Uterus (tissue), 2 donors: ENCODE results near the gene TPR.

Experiments used
- POLR2A ChIP-seq, 2 donors: fragments of 450-650 bp; IDR thresholded peaks; one replicate each; pipeline ENCODE4 v1.6.1; 2016; ENCODE audit warnings: antibody characterized with exemption in 2 of 2, mild to moderate bottlenecking in 1 of 2, moderate library complexity in 1 of 2
- TF ChIP-seq, protein P1 (sequence below), 4 experiments: fragments of 200-600 bp in 2 of 4; fragments of 450-650 bp in 2 of 4; sonication (generic) in 2 of 4; IDR thresholded peaks; one replicate each; pipeline ENCODE4 v1.5.1; 2016 to 2019; ENCODE audit warnings: antibody characterized with exemption in 4 of 4, mild to moderate bottlenecking in 2 of 4, moderate library complexity in 1 of 4

DNA sequence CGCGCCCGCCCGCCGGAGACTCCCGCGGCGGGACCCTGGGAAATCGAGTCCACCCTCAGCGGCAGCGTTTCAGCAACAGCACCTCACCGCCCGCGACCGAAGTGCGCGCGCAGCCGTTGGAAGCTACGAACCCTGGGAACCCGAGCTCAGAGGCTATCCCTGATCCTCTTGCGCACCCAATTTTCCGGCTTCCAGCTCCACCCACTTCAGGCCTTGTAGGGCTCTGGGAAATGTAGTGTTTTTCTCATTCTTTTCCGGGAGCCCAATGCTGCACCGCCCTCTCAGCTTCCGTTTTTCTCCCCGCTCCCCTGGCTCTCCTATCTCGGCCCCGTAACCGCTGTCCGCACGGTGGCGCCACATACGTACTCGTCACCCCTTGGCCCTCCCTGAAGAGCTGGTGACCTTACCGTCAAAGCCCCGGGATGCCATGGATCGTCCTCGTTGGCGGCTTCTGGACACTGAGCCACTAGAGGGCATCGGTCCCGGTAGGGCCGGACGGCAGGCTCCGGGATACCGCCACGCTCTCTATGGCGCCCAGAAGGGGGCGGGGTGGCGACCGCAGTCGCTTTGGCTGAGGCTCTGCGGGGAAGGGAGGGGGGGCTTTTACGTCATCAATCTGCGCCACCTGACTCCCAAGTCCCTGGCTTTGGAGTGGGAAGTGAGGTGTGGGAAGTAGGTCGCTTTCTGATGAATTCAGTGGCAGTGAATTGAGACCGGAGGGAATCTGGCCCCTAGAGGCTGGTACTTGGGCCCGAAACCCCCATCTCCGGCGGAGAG lies at the start of gene TPR, which contains the start of gene ODR4:
- TF ChIP-seq, protein P1, sequence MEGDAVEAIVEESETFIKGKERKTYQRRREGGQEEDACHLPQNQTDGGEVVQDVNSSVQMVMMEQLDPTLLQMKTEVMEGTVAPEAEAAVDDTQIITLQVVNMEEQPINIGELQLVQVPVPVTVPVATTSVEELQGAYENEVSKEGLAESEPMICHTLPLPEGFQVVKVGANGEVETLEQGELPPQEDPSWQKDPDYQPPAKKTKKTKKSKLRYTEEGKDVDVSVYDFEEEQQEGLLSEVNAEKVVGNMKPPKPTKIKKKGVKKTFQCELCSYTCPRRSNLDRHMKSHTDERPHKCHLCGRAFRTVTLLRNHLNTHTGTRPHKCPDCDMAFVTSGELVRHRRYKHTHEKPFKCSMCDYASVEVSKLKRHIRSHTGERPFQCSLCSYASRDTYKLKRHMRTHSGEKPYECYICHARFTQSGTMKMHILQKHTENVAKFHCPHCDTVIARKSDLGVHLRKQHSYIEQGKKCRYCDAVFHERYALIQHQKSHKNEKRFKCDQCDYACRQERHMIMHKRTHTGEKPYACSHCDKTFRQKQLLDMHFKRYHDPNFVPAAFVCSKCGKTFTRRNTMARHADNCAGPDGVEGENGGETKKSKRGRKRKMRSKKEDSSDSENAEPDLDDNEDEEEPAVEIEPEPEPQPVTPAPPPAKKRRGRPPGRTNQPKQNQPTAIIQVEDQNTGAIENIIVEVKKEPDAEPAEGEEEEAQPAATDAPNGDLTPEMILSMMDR (IDR thresholded peaks at IDR 0.05), result peak; percentile 88 to 95 (median 90)
- peak; percentile 77 to 87 for TF ChIP-seq POLR2A (IDR thresholded peaks at IDR 0.05)
